ENCODE measurements around the gene KRTAP10-1.
"Not testable (repeated sequence)": the region's sequence is repeated elsewhere in the genome, so short reads cannot be mapped to it uniquely, and the experiment has no call there.

KRTAP10-1 gene

DNA sequence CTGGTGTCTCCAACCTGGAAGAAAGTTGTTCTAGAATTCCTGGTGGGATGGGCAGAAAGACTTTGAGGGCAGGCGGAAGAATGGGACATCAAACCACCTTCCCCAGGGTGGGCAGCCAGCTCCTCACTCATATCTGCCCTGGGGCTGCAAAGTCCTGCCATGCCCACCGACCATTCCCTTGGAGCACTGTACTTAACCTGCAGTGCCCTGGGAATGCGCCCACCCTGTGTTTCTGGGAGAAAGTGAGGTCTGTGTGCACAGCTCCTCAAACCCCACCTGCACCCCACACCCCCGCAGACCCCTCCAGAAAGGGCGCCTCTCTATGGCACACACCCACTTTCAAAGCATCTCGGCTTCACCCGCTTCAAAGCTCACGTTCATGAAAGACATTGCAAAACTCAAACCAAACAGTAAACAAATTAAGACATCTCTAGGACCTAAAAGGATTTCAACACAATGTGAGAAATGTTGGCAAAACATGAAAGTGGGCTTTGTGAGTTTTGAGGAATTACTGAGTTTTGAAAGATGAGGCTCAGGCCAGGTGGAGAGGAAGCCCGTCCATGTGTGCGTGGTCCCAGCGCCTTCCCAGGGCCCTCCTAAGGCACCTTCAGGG is 25.1 kb downstream of the KRTAP10-1 start:
- DNase-seq: no peak

DNA sequence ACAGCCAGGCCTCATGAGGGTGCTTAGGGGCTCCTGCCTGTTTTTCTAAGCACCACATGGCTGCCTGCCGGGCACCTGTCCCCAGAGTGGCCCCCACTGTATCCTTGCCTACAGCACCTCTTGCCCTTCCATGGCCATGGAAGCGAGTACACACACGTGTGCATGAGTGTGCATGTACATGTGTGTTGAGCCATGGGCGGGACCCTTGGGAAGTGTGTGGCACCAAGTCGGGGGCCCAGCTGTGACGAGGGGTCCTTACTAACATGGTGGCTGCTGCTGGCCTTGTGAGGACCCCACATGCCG is 25.8 kb downstream of the KRTAP10-1 start:
- no peak for DNase-seq

DNA sequence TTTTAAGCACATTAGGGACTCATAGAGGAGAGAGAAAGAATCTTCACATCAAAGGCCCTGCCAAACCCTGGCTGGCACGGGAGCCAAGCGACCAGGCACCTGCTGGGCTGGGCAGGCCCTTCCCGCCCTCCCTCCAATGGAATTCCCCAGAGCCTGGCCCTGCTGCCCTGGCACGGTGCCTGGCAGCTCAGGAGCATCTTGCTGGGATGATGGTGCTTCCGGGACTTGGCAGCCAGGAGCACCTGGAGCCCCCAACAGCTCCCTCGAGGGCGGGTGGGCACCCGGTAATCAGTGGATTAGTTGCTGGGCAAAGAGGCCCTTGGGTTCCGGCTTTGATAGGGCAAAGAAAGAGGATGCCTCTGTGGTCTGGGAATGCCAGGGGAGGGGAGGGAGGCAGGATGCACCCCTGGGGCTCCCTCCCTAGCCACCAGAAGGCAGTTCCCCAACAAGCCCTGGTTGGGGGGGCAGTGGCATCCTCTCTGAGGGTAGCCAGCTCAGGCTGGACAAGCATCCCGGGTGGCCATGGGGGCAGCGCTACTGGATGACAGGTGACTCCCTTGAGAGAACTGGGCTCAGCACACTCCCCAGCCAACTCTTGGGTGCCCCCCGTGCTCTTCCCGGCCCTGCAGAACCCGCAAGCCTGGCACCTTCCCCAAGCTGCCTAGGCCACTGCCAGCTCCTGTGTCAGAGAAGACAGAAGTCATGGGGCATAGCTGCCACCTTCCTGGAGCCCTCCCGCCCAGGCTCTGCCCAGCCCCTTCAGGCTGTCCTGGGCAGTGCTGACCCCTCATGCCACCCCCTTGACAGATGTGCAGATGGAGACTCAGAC is 26.4 kb downstream of the KRTAP10-1 start:
- DNase-seq: no peak

DNA sequence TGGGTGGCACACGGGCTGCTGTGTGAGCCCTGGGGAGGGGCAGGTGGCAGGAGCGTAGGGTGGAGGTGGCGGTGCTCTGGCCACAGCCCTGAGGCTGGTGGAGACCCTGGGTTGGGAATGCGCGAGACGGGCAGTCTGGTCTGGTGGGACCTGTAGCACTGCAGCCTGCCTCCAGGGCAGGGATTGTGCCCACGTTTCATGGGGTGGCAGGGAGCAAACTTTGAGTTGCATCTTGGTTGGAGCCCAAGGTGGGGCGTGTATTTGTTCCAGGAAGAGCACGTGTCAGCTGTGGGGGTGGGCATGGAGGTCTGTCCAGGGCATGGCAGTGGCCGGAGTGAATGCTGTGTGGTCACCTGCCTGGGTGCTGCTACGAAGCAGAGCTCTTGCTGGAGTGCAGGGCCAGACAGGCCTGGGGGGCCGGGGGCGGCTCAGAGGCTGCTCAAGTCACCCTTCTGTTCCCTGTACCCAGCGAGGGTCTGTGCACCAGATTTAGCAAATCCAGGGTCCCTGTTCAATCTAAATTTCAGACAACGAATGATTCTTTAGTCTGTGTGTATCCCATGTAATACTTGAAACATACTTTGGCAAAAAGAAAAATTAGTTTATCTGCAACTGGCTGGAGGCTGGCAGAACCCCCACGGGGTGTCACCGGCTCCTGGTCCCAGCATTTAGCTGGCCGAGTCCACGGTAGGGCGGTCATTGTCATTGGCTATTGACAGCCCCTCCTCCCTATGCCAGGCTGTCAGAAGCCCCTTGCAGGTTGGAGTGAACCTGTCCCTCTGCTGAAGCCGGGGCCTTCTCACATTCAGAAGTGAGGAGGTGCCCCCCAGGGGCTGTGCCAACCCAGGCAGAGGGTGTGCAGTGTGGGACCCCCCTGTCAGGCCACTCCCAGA is 27.3 kb downstream of the KRTAP10-1 start:
- no peak for DNase-seq

DNA sequence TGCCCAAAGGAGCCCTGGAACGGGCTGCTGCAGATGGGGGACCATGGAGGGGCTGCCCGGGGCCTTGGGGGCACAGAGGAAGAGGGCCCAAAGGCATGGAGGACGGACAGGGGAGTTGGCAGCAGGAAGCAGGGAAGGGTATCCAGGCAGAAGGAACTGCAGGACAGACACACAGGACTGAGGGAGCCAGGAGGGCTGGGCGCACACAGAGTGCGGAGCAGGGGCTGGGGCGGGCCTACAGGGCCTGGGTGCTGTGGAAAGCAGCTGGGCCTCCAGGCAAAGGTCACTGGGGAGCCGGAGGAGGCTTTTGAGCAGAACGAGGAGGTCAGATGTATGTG is 28.1 kb downstream of the KRTAP10-1 start:
- DNase-seq: no peak

DNA sequence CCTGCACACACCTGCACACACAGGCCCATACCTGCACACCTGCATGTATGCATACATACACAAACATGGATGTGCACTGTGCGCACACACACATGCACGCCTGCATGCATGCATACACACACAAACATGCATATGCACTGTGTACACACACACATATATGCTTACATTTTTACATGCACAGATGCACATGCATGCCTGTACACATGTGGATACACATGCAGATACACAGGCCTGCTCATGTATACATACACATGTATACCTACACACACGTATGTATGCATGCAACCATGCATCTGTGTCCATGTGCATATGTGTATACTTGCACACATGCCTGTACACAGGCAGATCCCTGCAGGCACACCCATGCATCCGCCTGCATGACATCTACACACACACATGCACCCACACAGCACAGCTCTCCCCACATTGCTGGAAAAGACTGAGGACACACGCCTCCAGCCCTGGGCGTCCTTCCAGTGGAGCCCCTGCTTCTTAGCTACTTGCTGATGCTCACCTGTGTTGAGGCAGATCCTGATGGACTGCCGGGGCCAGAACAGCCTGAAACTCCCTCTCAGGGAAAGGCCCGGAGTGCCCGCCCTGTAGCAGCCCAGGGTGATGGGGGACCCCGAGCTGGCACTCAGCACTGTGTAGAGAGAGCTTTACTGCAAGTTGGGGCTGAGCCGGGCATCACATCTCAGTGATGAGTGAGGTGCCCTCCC is 28.6 kb downstream of the KRTAP10-1 start:
- DNase-seq: no peak

DNA sequence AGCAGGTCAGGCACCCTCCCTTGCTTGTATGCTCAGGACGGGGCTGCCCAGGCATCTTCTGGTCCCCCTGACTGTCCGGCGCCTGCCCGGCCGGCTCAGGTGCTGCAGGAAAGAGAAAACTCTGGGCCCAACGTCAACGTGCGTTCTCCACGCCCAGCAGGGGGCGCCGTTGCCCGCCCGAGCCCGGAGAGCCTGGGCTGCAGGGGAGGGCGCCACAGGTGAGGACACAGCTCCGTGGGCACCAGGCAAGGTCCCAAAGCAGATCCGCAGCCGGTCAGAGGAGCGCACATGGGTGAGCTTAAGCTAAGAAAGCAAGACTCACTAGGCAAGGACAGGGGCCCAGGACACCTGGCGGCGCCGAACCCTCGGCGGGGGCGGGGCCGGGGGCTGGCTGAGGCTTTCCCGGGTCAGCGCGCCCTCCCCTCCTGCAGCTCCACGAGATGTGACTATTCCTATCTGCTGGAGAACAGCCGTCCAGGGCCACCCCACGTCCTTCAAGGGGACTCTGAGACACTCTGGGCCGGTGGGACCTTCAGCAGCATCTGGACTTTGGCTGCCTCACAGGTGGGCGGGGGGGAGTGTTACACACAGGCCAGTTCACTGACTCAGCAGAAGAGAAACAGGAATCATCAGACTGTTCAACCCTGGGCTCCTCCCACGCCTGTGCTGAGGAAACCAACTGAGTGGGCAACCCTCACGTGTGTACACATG is 29.3 kb downstream of the KRTAP10-1 start:
- DNase-seq: no peak

DNA sequence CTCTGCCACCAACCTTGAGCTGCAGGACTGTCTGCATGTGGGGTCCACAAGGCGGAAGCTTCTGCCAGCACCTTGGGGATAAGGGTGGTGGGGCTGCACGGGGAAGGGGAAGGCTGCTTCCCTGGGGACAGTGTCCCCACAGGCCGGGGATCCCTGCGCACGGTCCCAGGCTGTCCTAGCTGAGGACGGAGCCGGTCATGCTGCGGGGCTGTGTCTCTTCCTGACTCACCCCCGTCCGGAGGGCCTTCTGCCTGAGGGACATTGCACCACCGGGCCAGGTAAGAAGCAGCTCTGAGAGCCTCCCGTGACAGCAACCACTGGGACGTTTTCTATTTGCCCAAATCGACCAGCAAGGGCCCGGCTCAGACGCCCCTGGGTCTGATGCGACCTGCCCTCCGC is 29.9 kb downstream of the KRTAP10-1 start:
- no peak for DNase-seq

DNA sequence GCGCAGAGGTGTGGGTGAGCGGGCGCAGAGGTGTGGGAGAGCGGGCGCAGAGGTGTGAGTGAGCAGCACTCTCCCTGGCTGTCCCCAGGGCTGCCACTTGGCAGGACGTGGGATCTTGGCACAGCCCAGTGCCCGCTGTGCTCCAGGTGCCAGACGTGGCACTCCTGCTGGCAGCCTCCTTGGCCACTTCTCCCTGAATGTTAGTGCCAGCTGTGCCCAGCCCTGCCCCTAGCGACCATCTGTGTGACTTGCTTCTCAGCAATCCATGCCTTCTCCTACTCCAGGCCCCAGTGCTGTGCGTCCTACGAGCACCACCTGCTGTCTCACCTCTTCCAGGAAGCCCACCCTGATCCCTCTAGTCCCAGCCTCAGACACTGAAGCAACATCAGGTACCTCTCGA is 30.5 kb downstream of the KRTAP10-1 start:
- no peak for DNase-seq

DNA sequence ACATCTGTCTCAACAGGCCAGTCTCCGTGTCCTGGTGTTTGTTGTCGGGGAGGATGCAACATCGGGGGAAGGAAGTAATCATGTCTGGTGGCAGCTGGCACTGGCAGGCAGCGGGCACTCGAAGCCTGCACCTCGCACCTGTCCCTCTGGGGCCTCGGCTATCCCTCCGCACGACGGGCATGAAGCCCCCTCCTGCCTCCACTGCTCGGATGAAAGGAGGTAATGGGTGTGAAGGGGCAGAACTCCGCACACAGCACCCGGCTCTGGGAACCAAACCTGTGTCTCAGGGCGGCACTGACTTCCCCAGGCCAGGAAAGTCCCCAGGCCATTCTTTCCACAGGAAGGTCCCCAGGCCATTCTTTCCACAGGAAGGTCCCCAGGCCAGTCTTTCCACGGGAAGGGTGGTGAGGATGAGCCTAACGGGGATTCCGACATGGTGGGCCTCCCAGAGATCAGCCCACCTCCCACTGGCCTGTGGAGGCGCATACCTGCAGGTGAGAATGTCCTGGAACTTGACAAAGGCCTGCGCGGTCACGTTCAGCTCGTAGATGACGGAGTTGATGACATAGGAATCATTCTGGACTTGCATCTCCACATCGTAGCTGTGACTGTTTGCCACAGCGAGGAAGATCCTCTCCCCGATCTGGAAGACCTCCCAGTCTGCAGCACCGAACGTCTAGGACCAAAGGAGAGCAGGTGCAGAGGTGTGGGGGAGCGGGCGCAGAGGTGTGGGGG is 31.1 kb downstream of the KRTAP10-1 start:
- DNase-seq: no peak

DNA sequence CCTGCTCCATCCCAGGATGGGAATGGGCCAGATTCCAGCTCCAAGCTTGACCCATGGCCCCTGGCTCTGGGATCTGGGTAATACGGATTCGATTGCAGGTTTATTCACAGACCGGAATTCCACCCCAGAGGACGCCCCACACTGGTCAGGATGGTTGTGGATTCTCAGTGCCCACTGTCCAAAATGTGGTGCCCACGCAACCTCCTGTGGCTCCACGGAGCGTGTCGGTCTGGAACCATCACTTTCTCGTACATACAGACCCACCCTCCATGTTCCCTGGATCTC is 31.6 kb downstream of the KRTAP10-1 start:
- no peak for DNase-seq

DNA sequence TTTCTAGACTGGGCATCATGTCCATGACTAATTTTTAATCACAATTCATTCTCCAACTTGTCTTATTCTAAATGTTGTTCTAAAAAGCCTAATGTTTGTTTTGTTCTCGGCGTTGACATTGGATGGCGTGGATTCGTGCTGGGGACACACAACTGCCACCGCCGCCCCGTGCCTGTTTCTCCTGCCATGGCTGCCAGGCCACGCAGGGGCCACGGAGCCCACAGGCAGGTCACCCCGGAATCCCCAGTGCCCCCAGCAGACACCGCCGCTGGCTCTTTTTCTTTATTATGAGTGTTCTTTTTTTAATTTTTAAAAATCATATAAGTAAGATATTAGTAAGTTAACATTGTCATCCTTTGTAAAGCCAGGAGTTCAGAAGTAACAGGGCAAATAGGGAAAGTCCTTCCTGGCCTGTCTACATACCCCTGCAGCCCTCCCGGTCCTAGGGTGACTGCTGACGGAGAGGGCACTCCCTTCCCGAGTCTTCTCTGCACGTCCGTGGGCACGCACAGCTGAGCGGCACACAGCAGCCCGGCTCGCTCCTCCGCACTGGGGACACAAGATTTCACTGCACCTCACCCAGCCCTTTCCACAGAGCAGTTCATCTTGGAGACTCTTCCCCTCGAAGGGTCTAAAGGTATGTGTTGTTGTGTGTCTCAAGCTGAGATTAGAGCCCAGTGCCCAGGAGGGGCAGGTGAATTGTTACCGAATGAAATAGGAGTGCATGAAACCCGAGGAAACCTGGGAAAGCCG is 32.1 kb downstream of the KRTAP10-1 start:
- no peak for DNase-seq

DNA sequence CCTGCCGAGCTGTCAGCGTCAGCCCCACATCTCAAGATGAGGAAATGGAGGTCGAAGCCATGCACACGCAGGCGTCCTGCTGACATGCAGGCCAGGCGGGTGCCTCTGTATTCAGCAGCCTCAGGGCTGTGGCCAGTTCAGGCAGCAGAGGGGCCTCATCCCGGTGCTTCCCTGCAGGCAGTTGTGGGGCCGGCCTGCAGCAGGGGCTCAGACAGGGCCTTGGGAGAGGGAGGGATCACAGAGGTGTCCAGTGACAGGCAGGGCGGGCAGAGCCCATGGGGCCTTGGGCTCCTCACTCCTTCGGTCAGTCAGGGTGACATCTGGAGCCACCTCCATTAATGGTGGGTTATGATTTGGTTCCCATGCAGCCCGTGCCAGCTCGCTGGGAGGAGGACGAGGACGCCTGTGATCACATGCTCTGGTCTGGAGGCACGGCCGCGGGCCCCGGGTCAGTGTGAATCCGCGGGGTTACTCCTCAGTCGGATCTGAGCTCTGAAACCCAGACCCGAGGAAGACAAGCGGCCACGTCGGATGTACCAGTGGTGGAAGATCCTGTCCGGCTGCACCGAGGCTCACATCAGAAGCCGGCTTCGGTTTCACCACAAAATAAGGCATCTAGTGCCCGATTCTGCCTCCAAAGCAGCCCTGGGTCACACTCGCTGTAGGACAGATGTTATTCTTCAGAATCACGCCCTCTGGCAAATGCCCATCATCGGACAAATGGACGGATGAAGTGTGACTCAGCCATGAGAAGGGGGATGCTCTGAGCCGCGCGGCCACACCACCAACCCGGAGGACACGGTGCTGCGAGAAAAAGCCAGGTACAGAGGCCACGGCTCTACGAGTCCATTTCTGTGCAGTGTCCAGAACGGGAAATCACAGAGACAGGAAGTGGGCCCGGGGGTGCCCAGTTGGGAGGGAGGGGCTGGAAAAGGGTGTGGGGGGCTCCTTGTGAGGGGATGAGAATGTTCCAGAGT is 33.4 kb downstream of the KRTAP10-1 start:
- no peak for DNase-seq

DNA sequence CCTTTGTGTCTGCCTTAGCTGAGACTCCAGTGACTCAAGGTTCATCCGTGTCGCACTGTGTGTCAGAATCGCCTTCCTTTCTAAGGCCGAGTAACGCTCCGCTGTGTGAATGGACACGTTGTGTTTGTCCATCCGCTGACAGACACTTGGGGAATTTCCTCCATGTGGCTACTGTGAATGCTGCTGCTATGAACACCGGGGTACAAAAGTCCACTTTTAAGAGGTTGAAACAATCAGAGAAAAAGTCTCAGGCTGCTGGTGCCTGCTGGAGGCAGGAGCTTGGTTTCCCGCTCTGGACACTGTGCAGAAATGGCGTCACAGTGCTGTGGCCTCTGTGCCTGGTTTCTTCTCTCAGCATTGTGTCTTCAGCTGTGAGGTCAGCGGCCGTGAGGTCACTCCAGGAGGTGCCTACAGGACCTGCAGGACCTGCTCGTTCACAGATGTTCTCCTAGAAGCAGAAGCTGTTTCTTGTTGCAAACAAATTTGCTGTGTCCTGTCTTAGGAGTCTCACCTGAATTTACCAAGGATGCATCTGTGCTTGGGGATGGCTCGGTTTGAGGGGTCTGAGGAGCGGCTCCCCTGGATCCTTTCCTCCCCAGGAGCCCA is 34.2 kb downstream of the KRTAP10-1 start:
- no peak for DNase-seq

DNA sequence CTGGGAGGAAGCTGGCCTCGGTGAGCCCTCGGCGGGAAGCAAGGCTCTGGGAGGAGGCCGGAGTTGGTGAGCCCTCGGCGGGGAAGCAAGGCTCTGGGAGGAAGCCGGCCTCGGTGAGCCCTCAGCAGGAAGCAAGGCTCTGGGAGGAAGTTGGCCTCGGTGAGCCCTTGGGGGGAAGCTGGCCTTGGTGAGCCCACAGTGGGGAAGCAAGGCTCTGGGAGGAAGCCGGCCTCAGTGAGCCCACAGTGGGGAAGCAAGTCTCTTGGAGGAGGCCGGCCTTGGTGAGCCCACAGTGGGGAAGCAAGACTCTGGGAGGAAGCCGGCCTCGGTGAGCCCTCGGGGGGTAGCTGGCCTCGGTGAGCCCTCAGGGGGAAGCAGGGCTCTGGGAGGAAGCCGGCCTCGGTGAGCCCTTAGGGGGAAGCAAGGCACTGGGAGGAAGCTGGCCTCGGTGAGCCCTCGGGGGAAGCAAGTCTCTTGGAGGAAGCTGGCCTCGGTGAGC is 36.0 kb downstream of the KRTAP10-1 start:
- DNase-seq: no peak

DNA sequence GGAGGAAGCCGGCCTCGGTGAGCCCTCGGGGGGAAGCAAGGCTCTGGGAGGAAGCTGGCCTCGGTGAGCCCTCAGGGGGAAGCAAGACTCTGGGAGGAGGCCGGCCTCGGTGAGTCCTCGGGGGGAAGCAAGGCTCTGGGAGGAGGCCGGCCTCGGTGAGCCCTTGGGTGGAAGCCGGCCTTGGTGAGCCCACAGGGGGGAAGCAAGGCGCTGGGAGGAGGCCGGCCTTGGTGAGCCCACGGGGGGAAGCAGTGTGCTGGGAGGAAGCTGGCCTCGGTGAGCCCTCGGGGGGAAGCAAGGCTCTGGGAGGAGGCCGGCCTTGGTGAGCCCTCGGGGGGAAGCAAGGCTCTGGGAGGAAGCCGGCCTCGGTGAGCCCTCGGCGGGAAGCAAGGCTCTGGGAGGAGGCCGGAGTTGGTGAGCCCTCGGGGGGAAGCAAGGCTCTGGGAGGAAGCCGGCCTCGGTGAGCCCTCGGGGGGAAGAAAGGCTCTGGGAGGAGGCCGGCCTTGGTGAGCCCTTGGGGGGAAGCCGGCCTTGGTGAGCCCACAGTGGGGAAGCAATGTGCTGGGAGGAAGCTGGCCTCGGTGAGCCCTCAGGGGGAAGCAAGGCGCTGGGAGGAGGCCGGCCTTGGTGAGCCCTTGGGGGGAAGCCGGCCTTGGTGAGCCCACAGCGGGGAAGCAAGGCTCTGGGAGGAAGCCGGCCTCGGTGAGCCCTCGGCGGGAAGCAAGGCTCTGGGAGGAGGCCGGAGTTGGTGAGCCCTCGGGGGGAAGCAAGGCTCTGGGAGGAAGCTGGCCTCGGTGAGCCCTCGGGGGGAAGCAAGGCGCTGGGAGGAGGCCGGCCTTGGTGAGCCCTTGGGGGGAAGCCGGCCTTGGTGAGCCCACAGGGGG is 36.7 kb downstream of the KRTAP10-1 start:
- DNase-seq: not testable (repeated sequence)

DNA sequence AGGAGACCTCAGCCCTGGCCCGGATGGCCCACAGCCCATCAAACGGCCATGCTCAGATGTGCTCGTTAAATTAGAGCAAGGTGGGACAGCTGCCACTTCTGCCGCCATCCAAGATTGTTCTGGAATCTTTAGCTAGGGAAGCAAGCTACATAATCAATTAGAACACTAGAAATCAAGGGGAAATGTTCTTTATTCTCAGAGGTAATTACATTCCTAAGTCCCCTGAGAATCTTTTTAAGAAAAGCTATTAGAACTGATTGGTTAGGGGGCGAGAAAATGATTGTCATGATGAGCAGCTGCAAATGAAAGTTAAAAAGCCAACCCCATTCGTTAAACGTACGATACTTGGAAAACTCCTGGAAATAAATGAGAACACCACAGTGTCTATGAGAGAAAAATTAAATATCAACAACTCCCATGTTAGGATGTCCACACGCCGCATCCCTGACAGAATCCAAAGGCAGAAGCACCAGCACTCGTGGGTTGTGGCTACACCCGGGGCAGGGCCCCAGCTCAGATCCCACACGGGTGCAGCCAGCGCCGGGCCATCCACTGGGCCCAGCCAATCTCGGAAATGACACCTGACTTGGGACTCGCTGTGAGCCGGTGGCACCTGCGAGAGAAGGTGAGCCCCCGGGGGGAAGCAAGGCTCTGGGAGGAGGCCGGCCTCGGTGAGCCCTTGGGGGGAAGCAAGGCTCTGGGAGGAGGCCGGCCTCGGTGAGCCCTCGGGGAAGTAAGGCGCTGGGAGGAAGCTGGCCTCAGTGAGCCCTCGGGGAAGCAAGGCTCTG is 37.6 kb downstream of the KRTAP10-1 start:
- no peak for DNase-seq

DNA sequence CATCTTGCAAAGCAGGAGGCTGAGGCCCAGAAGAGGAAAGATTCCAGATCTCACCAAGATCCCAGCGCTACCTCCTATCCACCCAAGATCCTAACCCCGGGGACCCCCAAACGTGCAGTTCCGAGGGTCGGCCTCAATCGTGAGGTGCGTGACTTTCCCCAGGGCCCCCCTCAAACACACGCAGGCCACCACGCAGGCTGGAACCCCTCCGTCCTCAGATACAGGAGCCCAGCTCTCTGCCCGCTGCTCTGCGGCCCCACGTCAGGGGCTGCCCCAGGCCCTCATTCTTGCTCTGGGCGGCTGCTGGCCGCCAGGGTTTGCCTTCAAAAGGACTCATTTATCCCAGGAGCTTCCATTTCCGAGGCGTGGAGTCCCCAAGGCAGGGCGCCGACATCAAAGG is 39.9 kb downstream of the KRTAP10-1 start:
- no peak for DNase-seq

All from femur (tissue), 1 donor.